H1 (cell line): Measurements from ENCODE around the gene FBXO34. TPM values are rescaled to one million over a fixed set of nuclear protein-coding genes. Genes with fewer than 3 reads are reported as not detected.

Source experiments
- JUN ChIP-seq: IDR thresholded peaks from 2 replicates; pipeline ENCODE4 v1.6.1; 2011; ENCODE audit warnings: low read depth, mild to moderate bottlenecking, improper control_type of control experiment, low read length
- MAX ChIP-seq: IDR thresholded peaks from 2 replicates; pipeline ENCODE4 v1.6.1; 2012; ENCODE audit warnings: inconsistent platforms
- NANOG ChIP-seq: IDR thresholded peaks from 2 replicates; pipeline ENCODE4 v1.6.1; 2011; ENCODE audit warnings: low read length, low read depth, mild to moderate bottlenecking, inconsistent platforms; ENCODE audit not compliant: insufficient read depth, poor library complexity, severe bottlenecking
- RFX5 ChIP-seq: IDR thresholded peaks from 2 replicates; pipeline ENCODE4 v1.6.1; 2011; ENCODE audit warnings: low read depth, low read length, improper control_type of control experiment, borderline replicate concordance
- SRF ChIP-seq: IDR thresholded peaks from 2 replicates; pipeline ENCODE4 v1.6.1; 2011; ENCODE audit warnings: mild to moderate bottlenecking, low read depth, low read length, moderate library complexity
- TAF7 ChIP-seq: optimal IDR thresholded peaks from 2 replicates; pipeline ENCODE3; 2011; ENCODE audit warnings: low read depth, mild to moderate bottlenecking, inconsistent platforms, low read length, moderate library complexity, borderline replicate concordance
- polyA plus RNA-seq, 7 experiments: library from polyadenylated mRNA; depleted of rRNA in 3 of 7; stranded (reverse) in 5 of 7; unstranded in 2 of 7; fragments of >200 nt in 5 of 7; fragments of 200-250 nt in 2 of 7; gene quantifications; 1 replicate in 5 of 7; 2 replicates in 1 of 7; 4 replicates in 1 of 7; pipeline versions ENCODE4 v1.2.1 to v1.2.3, GENCODE V29; 2011 to 2013; ENCODE audit warnings: missing spikeins in 2 of 7, mixed read lengths in 2 of 7
- total RNA-seq: library from RNA; stranded (reverse); fragmentation: NEBNext Ultra II Directional; extraction: Animal tissue kit (Norgen Biotek cat#: 25700); gene quantifications from 2 replicates; pipeline ENCODE4 v1.2.1, GENCODE V29; 2021

The FBXO34 gene
- total and polyA plus RNA-seq, 2 of the 8 experiments (the other 6 are each of a cell fraction or from before 2014, with no cell fraction given), result 7.0 to 14.4 TPM

DNA sequence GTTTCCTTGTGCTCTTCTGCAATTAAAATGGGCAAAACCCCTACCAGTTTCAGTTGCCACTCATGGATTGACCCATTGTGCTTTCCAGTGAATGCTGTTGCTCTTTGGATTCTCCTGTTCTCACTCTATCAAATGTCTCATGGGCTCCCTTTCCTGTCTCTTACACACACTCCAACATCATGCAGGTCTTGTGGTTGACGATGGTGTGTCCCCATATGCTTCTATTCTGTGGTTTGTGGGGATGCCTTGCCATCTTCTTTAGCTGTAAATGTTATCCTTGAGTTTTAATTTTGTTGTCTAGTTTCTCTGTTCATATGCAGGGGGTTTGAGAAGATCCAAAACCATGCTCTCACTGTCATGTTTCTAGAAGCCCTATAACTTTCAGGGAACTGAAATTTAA, 31.9 kb upstream of the FBXO34 start (continued):
- no peak for TF ChIP-seq NANOG
- no peak for TF ChIP-seq RFX5
- no peak for TF ChIP-seq MAX
- no peak for TF ChIP-seq TAF7
- TF ChIP-seq JUN, result no peak
- TF ChIP-seq SRF, result no peak
